Glomerular endothelial cell (primary cell): ENCODE data around the gene MEIOSIN. TPM values are rescaled to one million over a fixed set of nuclear protein-coding genes. Genes with fewer than 3 reads are reported as not detected.

Source experiments
- DNase-seq: peaks from one replicate; pipeline ENCODE4 v3.0.0-alpha.2; 2011; ENCODE audit warnings: low read depth, low spot score; ENCODE audit errors: extremely low read depth
- total RNA-seq: library from RNA; depleted of rRNA; stranded (reverse); fragments of >200 nt; gene quantifications from 2 replicates; pipeline ENCODE4 v1.2.3, GENCODE V29; 2015

The MEIOSIN gene
- total RNA-seq, 1 donor from 2014 or later, result not detected

DNA sequence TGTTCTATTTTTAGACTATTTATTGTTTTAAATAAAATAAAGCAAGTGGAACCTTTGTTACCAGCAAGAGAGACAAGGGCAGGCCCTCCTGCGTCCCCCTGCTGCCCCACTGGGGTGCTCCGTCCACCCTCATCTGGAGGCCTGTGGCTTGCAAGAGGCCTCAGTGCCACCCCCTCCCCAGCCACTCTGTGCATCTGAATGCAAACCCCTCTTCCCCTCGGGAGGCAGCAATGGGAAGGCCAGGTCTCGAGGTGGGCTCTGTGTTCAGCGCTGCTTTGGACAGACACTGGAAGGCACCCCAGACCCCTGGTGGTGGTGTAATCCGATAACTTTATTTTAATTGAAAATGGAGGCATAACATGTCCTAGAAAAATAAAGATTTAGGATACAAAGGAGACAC is 31.2 kb downstream of the MEIOSIN start:
- no peak for DNase-seq

DNA sequence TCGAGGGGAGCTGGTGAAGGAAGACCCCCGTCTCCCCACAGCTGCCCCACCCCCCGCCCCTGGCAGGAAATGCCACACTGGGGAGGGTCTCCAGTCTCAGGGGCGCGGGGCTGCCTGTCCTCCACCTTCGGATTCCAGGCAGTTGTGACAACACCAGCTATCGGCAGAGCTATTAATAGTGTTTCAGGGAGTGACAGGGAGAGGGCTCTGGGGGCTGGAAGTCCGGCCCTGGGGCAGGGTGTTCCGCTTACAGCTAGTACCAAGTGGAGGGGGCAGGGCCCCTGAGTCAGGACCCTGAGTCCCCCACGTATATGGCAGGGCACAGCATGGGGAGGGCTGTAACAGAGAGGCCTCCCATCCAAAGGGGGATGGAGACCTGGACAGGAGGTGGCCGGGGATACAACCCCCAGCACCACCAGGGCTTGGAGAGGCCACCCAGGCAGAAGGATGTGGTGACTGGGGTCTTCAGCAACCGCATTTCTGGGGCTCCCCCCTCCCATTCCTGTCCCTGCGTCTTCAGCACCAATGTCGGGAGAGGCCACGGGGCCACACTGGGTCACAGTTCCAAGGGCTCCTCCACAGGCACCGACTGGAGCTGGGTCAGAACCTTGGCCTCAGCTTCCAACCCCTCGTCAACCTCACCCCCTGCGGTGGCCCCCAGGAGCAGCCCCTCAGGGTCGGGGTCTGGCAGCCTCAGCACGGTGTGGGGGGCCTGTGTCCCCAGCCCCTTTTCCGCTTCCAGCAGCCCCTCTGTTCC is 31.9 kb downstream of the MEIOSIN start:
- no peak for DNase-seq

DNA sequence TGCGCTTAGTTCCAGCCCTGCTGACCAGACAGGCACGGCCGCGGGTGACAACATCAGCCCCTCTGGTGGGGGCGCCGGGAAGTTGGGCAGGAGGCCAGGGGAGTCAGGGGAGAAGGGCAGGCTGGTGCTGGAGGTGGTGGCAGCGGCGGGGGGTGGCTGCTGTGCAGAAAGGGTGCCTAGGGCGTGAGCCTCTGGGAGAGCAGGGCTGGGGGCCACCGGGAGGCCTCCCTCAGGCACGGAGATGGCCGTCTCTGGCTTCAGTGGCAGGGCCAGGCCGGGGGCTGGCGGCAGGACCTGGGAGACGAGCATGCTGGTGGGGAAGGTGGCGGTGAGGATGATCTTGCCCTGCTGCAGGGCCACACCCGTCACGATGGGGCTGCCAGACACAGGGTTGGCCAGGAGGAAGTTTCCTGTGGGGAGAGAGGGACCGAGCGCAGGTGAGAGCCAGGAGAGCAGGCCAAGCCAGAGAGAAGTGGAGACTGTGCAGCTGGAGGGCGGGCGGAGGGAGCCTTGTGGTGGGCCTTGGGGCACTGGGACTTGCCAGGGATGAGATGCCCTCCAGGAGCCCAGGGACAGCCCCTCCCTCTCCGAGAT is 32.6 kb downstream of the MEIOSIN start:
- DNase-seq, result no peak

DNA sequence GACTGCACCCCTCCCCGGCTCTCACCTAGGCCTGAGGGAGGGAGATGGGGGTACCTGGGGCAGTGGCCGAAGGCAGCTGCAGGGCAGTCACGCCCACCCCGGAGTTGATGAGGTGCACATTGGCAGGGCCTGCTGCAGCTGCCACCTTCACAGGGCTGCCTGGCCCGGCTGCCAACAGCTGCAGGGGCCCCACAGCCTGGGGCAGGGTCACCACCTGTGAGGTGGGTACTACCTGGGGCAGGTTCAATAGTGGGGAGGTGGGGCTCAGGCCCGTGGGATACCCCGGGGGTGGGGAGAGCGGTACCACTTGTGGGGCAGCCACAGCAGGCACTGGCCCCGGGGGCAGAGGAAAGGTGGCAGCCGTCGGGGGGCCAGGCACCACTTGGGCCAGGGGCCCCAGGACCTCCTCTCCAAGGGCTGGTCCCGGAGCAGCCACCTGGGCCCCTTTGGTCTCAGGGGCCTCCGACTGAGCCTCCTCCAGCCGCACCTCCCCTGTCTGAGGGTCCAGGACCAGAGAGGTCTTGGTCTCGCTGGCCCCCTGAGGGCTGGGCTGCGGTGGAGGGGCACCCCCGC is 33.1 kb downstream of the MEIOSIN start:
- DNase-seq, result no peak

DNA sequence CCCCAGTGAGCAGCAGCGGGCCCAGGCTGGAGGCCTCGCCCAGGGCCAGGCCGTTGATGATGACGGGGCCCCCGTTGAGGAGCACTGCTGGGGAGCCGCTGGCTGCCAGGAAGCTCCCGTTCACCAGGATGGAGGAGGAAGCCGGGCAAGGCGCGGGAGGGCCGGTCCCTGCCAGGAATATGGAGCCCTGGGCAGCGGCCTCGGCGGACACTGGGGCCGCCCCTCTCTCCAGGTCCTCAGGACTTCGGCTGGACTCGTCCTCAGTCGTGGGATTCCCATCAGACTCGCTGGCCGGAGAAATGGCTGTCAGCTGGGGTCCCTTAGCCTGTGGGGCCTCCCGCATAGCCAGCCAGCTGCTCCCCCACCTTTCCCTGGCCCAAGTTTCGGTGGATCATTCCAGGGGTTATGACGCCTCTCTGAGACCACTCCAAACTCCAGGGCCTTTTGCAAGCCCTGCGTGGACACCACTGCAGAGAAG is 33.7 kb downstream of the MEIOSIN start:
- no peak for DNase-seq

DNA sequence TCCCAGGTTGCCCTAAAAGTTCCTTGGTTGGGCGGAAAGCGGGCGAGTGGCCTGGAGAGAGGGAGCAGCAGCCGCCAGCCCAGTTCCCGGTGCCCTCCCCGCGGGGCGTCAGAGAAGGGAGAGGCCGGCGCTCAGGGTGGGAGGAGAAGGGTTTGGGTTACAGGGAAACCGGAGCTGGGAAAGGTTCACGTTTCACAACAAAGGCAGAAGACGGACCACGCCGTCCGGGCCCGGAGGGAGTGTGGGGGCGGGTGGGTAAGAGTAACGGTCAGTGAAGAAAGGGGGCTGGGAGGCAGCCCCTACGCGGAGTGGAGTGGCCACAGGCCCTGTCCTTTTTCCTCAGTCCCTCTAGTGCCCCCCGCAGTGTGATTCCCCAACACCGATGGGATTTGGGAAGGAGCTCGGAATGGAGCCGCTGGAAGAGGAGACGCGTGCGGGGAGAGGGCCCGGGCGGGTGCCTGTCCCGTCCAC is 34.2 kb downstream of the MEIOSIN start:
- no peak for DNase-seq

DNA sequence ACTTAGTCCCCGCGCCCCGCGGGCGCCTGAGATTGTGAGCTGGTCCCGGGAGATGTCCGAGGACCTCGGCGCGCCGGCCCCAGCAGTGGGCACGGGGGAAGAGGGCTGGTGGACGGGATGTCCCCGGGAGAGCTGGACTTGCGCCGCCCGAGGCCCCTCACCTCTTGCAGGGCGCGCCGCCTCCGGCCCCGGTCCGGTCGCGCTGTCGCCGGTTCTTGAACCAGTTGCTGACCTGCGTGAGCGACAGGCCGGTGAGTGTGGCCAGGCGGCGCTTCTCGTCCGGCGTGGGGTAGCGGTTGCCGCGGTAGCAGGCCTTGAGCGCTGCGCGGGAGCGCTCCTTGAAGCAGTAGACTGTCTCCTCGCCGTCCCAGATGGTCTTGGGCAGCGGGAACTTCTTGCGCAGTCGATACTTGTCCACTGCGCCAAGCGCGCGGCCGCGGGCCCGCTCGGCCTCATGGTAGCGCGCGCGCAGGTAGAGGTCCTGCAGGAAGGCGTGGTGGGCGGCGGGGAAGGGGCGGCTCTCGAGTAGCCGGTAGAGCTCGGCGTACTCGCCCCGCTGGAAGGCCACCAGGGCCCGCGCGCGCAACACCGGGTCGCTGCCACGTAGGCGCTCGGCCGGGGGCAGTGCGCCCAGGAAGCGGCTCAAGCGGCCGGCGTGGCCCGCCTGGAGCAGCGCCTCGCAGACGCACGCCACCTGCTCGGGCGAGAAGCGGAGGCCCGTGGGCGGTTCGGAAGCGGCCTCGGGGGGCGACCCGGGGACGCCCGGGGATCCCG is 34.8 kb downstream of the MEIOSIN start:
- DNase-seq, result no peak

DNA sequence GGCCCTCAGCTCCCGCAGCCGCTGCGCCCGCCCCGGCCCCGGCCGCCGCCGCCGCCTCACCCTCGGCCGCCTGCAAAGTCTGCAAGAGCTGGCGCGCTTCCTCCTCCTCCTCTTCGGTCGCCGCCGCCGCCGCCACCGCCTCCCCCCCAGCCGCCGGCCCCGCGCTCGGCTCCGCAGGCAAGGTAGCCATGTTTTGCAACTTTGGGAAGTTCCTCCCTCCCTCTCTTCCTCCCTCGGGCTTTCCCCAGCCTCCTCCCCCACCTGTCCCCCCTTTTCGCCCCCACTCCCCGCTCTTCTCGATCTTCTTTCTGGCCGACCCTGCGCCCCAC is 35.4 kb downstream of the MEIOSIN start:
- DNase-seq, result no peak

DNA sequence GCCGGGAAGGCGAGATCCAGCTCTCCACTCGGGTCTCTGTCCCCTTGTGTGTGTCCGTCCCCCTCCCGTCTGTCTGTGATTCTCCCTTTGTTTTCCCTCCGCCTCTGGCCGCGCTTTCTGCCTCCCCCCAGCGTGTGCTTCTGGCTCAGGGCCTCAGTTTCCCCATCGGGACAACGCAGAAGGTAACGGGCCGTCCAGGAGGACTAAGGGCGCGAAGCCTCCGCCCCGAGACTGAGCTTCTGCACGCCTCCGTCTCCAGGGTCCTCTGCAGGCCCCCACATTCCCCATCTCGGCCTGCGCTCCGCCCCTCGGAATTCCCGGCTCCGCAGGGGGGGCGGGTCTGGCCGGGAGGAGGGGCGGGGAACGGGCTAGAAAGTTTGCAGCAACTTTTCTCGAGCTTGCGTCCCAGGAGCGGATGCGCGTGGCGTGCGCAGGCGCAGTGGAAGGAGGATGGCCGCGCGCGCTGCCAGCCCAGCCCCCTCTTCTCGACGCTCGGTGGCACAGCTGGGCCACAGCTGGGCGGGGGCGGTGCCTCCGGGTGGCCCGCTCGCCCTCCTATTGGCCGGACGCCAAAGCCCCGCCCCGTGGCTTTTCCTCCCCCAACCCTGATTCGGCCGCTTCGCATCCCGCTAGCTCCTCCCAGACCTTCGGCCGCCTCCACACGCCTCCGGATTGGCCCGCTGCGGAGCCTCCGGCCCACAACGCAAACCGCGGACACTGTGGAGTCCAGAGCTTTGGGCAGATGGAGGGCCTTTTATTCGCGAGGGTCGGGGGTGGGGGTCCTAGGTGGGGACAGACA is 35.9 kb downstream of the MEIOSIN start, which contains the start of gene SIX5:
Gene SIX5 (minus strand): TSS at position 269 of the 799 bp plus-strand sequence. CDS start 408 bp downstream, outside the sequence.
- DNase-seq, result no peak

DNA sequence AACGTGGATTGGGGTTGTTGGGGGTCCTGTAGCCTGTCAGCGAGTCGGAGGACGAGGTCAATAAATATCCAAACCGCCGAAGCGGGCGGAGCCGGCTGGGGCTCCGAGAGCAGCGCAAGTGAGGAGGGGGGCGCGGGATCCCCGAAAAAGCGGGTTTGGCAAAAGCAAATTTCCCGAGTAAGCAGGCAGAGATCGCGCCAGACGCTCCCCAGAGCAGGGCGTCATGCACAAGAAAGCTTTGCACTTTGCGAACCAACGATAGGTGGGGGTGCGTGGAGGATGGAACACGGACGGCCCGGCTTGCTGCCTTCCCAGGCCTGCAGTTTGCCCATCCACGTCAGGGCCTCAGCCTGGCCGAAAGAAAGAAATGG is 36.6 kb downstream of the MEIOSIN start:
- DNase-seq, result no peak

DNA sequence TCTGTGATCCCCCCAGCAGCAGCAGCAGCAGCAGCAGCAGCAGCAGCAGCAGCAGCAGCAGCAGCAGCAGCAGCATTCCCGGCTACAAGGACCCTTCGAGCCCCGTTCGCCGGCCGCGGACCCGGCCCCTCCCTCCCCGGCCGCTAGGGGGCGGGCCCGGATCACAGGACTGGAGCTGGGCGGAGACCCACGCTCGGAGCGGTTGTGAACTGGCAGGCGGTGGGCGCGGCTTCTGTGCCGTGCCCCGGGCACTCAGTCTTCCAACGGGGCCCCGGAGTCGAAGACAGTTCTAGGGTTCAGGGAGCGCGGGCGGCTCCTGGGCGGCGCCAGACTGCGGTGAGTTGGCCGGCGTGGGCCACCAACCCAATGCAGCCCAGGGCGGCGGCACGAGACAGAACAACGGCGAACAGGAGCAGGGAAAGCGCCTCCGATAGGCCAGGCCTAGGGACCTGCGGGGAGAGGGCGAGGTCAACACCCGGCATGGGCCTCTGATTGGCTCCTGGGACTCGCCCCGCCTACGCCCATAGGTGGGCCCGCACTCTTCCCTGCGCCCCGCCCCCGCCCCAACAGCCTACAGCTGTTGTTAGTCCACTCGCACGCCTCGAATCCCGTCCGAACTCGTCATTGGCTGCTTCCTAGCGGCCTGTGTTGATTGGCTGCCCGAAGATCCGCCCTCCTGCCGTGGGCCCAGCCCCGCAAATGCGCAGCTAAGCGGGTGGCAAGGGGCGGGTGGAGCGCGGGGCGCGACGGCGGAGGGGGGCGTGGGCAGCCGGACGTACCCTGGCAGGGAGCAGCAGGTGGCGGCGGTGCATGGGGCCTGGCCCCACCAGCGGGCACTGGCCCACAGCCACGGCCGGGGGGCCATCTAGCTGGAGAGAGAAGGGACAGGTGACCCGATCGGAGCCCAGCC is 37.2 kb downstream of the MEIOSIN start:
- DNase-seq, result peak; percentile 82

DNA sequence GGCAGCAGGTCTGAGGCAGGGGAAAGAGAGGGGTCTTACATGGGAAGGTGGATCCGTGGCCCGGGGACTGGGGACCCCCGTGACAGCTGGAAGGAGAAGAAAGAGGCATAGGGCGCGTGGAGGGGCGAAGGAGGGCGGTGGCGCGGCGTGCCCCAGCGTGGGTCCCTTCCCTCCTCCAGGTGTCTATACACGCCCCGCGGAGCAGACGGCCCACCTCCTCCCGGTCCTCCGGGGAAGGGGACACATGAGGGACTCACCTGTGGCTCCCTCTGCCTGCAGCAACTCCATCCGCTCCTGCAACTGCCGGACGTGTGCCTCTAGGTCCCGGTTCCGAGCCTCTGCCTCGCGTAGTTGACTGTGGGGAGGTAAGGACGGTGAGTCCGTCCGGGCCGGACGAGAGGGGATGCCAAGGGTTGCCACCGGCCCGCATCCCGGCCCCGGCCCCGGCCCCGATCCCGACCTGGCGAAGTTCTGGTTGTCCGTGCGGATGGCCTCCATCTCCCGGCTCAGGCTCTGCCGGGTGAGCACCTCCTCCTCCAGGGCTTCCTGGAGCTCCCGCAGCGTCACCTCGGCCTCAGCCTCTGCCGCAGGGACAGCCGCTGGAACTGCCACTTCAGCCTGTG is 38.2 kb downstream of the MEIOSIN start:
- DNase-seq, result no peak

DNA sequence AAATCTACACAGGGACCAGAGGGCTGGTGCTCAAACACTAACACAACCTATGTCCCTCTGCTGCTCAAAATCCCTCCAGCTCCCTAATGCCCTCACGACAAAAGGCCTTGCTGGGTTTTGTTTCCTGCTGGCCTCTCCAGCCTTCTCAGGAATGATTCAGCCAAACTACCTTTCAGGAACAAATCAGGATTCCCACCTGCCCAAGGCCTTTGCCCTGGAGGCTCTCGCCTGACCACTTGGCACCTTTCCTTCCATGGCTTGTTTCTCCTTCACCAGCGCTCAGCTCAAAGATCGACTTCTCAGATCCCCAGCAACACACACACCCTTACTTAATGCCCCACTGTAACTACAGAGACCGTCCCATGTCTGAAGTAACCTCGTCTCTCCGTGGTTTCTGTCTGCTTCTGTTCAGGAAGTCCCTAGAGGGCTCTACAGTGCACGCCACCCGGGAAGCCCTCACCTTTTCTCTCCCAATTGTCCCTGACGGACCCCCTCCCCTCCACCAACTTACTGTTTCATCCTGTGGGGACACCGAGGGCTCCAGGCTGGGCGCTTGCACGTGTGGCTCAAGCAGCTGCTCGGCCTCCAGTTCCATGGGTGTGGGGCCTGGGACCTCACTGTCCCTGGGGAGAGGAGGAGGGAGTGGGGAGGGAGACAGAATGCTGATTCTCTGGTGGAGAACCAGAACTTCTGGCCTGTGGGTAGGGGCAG is 39.0 kb downstream of the MEIOSIN start:
- DNase-seq, result no peak

DNA sequence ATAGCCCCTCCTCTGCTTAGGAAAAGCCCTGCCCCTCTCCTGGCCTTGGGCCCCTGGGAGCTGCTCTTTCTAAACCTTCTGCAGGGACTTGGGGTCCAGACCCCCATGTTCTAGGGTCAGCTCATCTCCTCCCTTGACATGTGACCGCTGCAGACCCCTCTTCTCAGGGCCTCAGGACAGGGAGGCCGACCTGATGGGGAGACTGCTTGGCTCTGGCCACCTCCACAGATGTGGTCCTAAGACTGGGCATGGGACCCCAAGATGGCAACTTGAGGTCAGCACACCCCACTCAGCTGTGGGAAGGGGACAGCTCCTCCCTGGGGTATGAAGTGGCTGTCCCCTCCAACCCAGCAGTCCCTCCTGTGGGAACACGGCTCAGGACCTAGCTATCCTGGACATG is 39.7 kb downstream of the MEIOSIN start:
- DNase-seq, result no peak

DNA sequence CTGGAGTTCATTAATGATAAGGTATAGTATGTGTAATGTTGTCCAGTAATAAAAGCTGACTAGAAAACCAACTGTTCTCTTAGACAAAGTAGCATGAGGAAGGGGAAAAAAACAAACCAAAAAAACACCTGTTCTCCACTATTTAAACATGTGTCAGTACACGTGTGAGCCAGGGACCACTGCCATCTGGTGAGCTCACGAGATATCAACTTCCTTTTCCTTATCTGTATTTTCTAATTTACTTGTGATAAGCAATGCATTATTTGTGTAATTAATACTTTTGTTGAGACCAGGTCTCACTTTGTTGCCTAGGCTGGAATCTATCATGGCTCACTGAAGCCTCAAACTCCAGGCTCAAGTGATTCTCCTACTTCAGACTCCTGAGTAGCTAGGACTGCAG is 40.1 kb downstream of the MEIOSIN start:
- DNase-seq, result no peak

DNA sequence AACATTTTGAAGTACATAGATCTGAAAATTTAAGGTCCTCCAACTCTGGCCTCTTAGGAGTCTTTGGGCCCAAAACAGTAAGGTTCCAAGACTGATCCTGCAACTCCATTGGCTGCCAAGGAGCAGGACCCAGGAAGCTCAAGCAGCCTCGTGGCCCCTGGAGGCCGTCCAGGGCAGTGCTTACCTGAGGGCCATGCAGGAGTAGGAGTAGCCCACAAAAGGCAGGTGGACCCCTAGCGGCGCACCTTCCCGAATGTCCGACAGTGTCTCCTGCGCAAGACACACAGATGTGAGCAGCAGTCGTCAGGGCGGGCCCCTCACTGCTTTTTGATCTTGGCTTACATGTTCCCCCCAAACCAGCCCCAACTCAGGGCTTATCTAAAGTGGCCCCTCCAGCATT is 41.5 kb downstream of the MEIOSIN start:
- DNase-seq, result no peak

DNA sequence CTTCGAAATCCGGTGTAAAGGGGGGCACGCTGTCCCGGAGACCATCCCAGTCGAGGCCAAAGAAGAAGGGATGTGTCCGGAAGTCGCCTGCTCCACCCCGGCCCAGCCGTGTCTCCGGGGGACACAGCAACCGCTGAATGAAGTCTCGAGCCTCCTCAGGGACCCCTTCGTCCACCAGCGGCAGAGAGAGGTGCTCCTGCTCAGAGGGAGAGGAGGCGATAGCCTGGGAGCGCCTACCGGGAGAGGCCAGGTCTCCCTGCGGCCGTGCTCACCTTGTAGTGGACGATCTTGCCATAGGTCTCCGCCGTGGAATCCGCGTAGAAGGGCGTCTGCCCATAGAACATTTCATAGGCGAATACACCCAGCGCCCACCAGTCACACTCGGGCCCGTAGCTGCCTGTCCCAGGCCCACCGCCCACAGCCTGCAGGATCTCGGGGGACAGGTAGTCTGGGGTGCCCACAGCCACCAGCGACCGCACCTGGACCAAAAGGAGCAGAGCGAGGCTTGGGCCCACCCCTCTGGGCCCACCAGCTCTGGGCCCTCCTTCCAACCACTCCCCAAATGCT is 44.2 kb downstream of the MEIOSIN start:
- no peak for DNase-seq

DNA sequence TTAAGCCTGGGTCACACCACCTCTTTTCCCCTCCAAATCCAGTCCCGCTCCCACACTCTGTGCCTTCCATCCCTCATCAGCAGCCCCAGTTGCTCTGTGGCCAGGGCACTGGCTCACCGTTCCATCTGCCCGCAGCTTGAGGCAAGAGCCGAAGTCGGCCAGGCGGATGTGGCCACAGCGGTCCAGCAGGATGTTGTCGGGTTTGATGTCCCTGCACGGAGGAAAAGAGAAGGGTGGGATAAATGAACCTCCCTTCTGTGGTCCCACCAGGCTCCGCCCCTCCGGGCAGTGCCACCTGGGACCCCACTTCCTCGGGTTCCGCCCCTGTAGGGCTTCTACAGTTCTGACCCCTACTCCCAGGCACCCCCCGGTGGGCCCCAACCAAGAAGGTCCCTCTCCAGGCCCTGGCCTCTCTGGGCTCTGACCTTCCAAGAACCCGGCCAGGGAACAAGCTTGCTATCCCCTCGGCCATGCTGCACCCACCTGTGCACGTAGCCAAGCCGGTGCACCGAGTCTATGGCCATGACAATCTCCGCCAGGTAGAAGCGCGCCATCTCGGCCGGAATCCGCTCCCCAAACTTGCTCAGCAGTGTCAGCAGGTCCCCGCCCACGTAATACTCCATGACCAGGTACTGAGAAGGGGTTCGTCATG is 44.9 kb downstream of the MEIOSIN start:
- no peak for DNase-seq
